SHP77 (cell line): ENCODE measurements around the gene CTXN1.
"Not testable (repeated sequence)": the region's sequence is repeated elsewhere in the genome, so short reads cannot be mapped to it uniquely, and the experiment has no call there.

Source experiments
- DNase-seq, 2 experiments: peaks; one replicate each; lab custom pipeline; 2025; lab: John Stamatoyannopoulos, UW

CTXN1 gene

DNA sequence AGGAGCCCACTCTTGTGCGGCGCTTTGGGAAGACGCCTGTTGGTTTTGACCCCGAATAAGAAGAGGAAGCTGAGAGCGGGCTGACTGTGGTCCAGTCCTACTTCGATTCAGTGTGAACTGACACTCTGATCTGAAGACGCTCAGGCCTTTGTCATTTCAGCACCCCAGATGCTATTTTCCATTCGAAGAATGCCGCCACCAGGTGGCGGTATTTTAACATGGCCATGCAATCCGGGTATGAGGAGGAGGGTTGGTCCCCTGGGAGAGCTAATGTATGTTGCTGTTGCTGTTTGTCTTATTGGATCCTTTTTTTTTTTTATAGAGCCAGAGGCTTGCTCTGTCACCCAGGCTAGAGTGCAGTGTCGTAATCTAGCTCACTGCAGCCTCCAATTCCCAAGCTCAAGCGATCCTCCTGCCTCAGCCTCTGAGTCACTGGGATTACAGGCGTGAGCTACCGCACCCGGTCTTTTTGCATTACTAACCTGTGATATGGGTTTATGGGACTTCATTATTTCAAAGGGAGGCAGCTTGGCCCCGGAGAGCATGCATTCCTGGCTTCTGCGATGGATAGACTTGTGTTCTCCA is 18.3 kb upstream of the CTXN1 start:
- DNase-seq = peak; percentile 67 to 86

- DNase-seq = peak; percentile 99
These were observed 17.7 kb upstream of the CTXN1 start, which contains the start of gene TIMM44 for GRCh38 chr19:7943444-7944176. Gene TIMM44, minus strand, starts transcription at chr19:7943666. Its CDS starts 15 bp downstream, at chr19:7943651.

- no peak for DNase-seq
These were observed 17.1 kb upstream of the CTXN1 start for GRCh38 chr19:7942981-7943443.

DNA sequence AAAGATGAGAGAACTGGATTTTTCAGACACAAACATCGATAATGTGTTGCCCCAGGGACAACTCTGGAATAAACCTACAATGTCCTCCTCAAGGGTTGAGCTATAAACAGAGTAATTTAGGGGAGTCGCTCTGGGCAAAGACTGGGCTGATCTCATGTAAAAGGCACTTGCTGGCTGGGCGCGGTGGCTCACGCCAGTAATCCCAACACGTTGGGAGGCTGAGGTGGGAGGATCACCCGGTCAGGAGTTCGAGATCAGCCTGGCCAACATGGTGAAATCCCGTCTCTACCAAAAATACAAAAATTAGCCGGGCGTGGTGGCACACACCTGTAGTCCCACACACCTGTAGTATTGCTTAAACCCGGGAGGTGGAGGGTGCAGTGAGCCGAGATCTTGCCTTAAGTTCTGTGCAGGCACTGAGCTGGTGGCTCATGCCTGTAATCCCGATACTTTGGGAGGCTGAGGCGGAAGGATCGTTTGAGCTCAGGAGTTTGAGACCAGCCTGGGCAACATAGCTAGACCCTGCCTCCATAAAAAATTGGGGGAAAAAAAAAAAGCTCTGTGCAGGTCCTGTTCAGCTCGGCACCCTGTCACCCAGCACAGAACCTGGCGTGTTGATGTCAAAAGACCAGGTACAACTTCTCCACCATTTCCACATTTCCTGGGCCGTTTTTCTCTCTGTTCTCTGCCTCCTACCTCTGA is 16.1 kb upstream of the CTXN1 start:
- no peak for DNase-seq

GRCh38 chr19:7940841-7941240 is 14.9 kb upstream of the CTXN1 start:
- no peak for DNase-seq

GRCh38 chr19:7934766-7935165 is 8.8 kb upstream of the CTXN1 start:
- DNase-seq = no peak

GRCh38 chr19:7933828-7934725 is 8.1 kb upstream of the CTXN1 start:
- DNase-seq = no peak

- DNase-seq = no peak
These were observed 7.5 kb upstream of the CTXN1 start for GRCh38 chr19:7933411-7933810.

DNA sequence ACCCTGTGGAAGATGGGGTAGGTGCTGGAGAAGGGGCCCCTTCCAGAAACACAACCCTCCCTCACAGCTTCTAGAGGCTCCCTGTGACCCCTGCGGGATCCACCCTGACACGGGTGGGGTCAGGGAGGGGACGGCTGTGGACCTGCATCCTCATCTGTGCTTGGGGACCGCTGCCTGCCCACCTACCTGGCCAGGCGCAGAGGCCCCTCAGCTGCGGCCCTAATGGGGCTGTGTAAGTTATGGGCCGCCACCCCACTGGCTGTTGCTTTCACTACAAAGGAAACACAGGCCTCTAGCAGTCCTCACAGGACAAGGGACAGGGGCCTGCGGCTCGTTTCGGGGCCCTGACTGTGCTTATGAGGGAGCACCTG is 7.0 kb upstream of the CTXN1 start:
- no peak for DNase-seq

DNA sequence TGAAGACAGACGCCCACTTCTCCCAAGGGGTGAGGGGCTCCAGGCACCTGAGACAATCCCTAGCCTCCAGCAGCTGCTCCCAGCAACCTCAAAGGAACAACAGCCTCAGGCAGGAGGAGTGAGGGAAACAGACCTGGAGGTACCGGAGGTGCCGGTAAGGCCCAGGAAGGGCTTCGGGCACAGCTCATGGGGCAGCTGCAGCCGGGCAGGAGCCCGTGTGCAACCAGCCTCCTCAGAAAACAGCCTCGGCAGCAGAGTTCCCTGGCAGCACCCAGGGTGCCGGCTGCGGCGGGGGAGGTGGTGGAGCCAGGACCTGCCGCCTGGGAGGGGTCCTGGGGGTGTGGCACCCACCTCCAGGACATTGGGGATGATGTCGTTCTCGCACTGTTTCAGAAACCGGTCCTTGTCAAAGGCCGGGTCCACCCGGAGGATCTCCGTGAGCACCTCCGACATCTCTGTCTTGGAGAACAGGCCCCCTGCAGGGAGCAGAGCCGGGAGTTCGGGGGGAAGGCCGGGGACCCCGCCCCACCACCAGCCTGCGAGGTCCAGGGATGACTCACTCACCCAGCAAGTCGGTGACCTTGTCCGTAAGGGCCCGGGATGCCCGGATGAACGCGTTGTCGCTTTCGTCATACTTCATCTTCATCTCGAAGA is 6.5 kb upstream of the CTXN1 start:
- DNase-seq = no peak

DNA sequence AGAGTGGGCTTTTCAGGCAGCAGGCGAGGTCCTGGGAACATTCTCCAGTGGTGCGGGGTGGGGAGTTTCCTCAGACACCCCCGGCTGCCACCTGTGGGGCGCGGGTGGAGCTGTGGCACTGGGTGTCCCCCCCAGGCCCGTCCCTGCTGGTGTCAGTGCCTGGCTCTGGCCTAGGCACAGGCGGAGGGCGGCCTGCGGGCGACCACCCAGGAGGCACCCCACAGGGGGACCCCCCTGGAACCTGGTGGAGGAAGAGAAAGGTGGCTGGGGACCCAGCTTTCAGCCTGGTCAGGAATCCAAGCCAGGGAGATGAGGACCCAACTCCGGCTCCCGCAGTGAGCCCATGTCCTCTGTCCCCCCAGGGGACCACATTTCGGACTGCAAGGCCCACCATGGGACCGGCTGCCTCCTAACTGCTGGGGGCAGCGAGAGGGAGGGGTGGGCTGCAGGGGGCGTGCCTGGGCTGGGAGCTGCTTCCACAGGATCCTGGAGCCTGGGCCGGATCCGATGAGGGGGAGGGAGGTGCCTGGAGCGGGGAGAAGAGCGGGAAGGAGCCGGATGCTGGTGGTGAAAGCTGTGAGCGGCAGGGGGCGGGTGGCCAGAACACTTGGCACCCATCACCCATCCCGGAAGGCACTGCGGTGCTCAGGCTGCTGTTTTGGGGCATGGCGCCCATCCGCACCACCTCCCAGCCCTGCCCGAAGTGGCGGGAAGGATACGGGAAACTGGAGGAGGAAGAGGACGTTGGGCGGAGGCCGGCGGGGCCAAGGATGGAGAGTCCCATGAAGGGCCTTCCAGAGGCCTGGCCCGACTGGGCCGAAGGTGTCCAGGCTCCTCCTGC is 5.5 kb upstream of the CTXN1 start:
- no peak for DNase-seq

- no peak for DNase-seq
These were observed 4.8 kb upstream of the CTXN1 start for GRCh38 chr19:7930765-7931164.

GRCh38 chr19:7930030-7930429 is 4.1 kb upstream of the CTXN1 start:
- DNase-seq = not testable (repeated sequence)

DNA sequence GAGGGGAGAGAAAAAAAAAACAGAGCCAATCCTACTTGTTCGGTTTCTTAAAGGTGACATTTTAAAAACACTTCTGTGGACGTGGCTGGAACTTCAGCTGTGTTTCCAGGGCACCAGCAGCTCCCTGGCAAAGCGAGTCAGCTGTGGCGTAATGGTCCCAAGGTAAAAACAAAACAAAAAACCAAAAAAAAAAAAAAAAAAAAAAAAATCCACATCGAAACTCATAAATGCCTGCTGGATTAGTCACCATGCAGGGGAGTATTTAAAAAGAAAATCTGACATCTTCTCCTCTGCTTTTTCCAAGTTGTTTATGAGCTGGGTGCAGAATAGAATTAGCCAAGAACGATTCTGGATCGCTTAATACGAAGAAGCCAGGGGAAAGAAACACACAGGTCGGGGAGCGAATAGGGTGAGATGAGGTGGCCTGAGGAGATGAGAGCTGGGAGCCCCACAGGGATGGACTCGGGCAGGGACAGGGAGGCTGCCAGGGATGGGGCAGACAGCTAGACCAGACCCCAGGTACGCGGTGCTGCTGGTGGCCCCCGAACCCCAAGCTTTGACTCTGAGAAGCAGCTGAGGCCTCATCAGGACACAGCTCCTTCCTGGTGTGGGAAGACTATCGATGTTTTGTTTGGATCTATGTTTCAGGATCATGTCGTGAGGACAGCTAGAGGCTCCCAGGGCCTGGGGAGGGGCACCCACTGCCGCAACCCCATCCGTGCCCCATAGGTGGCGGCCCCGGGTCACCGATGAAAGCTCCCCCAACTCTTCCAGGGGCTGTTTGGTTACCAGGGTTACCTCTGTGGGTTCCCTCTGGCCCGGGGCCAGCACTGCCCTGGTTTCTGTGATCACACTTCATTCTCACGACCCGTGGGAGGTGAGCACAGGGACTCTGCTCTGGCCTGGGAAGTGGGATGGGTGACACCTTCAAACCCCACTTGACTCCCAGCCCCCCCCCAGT is 3.1 kb upstream of the CTXN1 start:
- peak; percentile 15 to 28 for DNase-seq

DNA sequence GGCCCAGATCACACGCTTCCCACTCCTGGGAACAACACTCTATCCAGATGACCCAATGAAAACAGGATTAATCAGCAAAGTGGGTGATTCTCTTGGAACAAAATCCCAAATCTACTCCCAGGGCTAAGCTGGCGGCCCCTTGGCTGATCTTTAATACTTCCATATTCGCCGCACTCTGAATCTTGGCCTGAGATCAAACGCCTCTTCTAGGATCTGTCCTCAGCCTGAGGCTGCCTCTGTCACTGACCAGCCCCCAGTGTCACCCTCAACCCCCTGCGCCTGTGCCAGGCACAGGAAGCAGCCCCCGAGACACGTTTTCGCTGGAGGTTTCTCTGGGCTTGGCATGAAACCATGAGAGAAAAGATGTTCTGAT is 2.4 kb upstream of the CTXN1 start:
- DNase-seq = no peak

- no peak for DNase-seq
These were observed 1.8 kb upstream of the CTXN1 start for GRCh38 chr19:7927605-7928333.

DNA sequence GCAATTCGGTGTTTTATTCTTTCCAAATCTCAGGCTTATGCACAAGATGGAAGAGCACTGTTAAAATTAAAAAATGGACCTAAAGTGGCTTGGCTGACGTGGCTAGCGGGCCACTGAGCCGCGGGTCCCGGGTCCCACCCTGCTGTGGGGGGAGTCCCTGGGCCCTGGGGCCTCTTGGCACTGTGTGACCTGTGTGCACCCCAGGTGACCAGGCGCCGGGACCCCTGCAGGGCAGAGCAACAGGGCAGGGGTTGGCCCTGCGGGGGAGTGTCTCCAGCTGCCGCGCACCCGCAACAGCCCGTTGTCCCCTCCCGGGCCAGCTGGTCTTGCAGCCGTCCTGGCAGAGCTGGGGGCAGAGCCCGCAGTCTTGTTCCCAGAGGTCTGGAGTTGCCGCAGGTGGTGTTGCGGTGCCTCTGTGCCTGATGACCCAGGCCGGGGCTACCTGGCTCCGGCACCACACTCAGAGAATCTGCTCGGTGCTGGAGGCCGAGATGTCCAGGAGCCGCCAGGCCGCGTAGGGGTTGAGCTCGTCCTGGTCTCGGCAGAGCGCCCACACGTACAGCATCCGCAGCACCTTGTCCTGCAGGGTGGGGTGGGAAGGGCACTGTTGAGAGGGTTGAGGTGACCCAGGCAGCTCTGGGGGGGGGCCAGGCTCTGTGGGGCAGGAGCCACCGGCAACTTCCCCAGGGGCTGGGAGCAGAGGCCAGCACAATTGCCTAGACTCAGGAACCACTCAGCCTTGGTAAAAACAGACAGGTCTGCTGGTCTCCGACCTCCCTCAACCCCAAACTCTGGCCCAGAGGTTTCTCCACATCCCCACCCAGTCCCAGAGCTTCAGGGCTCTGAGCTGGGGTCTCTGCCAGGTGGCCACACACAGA is 1.0 kb upstream of the CTXN1 start:
- peak in 1 of 2 experiments; percentile 27 for DNase-seq
